ENCODE results near the gene GM2A.
"Not testable (repeated sequence)": the region's sequence is repeated elsewhere in the genome, so short reads cannot be mapped to it uniquely, and the experiment has no call there.

The GM2A gene

DNA sequence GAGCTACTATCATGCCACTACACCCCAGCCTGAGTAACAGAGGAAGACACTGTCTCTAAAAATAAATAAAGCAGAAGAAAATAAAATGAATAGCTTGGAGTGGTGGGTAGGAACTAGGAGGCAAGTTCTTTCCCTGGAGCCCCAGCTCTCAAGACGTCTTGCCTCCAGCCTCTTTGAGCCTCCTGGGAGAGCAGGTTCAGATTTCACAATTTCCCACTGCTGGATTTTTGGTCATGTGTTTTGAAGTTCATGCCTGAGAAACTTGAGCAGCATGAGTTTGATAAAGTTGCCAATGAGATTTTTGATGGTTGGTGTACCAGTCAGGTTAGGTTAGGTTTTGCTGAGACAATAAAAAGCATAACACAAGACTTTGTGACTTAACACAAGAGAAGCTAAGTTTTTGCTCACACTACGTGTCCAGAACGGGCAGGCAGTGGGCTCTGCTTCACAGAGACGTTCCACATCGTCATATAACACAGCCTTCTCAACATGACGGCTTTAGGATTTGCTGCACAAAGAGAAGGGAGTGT, 25.0 kb upstream of the GM2A start:
- no peak for DNase-seq (ENCODE audit: low read depth, low spot score)

DNA sequence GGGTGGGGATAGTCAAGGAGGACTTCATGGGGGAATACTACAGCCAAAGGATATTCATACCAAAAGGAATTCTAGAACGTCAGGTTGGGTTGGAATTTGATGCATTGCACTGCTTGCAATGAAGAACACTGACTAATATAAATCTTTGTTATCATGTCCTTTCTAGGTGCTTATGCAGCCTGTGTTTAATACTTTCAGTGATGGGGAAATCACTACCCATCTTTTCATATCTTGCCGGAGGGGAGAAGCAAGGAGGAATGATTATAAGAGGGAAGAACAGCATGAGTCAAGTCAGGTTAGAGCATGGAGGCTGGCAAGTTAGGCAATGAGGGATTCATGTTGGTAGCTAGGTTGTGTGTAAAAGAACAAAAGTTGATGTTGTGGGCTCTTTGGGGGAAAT, 24.0 kb upstream of the GM2A start:
- no peak for DNase-seq (ENCODE audit: low read depth, low spot score)

DNA sequence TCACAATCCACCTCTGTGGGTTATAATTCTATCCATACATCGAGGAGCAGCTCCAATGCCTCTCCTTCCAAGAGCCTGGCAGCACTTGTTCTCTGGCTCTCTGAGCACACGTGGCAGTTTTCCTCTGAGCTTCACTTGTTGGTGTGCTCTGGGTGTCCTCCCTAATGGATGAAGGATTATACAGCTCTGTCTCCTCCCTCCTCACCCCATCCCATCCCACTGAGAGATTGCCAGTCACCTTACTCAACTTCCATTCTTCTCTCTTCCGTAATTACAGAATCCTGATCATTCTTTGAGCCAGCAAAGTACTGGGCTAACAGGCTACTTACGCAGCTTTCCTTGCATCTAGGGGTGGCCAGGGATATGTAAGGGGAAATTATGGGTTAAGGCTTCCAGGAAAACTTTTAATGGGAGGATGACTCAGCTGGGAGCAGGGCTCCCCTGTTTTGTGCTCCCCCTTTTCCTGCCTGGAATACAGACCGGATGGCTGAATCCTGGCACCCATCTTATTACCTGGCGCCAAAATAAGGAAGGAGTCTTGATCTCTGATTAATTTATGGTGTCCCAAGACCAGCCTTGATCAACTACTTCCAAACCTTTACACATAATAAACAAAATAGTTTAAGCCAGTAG, 22.8 kb upstream of the GM2A start:
- no peak for DNase-seq (ENCODE audit: low read depth, low spot score)

DNA sequence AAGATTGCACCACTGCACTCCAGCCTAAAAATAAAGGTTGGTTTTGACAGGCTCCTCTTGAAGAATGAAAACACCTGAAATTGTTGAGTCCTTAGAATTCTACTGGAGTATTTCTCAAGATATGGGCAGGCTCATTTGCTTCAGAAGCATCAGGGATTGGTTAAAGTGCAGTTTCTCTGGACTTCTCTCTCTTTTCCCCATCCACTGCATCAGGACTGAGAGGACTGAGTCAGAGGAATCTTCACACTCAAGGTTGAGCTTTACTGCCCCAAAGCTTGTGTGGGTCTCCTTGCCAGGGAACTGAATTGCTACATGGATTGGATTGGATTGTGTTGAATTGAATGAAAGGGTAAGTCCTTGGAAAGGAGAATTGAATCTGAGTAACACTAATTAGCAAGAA, 21.6 kb upstream of the GM2A start:
- DNase-seq (ENCODE audit: low read depth, low spot score), result no peak

DNA sequence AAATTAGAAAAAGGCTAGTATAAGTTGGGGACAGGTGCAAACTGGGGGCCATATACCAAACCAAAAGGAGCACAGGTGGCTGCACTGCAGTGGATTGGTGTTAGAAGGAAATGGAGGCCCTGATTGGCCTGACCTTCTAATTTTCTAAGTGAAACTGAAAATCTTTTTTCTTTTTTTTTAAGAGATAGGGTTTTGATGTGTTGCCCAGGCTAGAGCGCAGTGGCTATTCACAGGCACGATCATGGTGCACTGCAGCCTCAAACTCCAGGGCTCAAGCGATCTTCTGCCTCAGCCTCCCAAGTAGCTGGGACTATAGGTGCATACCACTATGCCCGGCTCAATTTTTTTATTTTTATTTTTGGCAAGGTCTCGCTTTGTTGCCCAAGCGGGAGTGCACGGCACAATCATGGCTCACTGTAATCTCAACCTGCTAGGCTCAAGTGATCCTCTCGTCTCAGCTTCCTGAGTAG, 19.3 kb upstream of the GM2A start:
- no peak for DNase-seq (ENCODE audit: low read depth, low spot score)

DNA sequence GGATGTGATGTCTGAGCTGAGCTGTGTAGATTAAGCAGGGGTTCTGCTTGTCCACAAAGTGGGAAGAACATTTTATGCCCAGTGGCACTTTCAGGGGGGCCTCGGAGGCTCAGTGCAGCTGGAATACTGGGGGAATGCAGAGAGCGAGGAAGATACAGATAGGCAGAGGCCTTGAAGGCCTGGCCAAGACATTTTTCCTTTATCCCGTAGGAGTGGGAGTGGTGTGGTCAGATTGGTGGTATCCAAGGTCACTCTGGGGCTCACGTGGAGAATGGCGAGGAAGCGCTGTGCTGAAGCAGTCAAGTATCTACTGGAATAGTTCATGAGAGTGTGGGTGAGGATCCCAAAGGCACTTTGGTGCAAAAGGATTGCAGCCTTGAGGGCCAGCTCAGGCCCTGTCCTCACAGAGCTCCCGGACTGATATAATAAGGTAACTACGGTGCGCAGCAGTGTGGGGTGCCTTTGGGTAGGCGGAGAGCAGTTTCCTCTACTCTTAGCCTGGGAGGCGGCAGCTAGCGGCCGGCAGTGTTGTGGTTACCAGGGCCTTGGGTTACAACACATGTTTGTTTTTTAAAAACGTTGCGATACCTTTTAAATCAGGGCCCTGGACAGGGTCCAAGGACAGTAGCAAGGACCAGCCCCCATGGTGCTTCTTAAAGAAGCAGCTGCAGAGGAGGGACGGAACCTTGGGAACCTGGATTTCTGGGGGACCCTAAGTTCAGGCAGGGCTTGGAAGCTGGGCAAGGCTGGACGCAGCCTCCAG, 18.3 kb upstream of the GM2A start:
- no peak for DNase-seq (ENCODE audit: low read depth, low spot score)

DNA sequence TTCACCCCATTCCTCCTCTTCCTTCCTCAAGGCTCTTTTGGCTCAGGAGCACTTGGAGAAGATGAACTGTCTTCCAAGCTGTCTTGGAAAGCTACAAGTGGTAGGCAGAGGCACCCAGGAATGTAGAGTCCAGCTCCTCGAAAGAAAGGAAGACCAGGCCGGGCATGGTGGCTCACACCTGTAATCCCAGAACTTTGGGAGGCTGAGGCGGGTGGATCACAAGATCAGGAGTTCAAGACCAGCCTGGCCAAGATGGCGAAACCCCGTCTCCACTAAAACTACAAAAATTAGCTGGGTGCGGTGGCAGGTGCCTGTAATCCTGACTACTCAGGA, 17.8 kb upstream of the GM2A start:
- DNase-seq (ENCODE audit: low read depth, low spot score), result not testable (repeated sequence)

DNA sequence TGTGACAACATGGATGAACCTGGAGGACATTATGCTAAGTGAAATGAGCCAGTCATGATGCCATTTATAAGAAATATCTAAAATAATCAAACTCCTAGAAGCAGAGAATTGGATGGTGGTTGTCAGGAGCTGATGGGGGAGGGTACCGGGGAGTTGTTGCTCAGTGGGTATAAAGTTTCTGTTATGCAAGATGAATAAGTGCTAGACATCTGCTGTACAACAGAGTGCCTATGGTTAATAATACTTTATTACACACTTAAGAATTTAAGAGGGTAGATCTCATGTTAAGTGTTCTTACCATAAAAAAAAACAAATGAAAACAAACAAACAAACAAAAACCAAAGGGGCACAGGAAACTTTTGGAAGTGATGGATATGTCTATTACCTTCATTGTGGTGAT, 16.1 kb upstream of the GM2A start:
- DNase-seq (ENCODE audit: low read depth, low spot score), result no peak

DNA sequence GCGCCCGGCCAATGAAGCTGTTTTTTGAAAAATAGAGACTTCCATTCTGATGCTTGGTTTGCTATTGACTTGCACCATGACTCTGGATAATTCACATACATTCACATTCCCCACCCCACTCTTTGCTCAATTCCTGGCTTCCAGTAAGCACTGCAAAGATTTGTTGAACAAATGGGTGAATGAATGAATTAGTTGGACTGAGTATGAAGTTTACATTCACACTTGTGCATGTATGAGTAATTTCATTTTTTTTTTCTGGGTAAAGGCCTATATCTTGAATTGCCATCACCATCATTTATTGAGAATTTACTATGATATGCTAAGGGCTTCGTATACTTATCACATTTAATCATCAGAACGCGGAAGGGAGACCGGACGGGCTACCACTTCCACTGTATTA, 15.3 kb upstream of the GM2A start:
- no peak for DNase-seq (ENCODE audit: low read depth, low spot score)

DNA sequence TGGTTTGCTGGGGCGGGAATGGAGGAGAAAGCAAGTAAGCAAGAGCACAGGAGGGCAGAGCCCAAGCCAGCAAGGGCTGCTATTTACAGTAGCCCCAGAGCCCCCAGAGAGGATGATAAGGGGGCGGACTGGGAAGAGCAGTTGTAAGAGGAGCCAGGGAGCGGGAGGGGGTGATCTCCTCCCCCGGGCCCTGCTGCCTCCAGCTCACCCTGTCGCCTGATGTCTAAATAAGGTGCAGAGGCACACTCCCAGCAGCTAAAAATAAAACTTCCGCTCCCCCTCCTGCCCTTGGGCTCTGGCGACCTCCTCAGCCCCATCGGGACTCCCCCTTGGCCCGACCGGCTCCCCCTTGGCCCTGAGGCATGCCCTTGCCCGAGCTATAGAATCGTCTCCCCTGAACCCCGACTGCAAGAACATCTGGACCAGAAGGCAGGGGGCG, 14.7 kb upstream of the GM2A start:
- no peak for DNase-seq (ENCODE audit: low read depth, low spot score)

DNA sequence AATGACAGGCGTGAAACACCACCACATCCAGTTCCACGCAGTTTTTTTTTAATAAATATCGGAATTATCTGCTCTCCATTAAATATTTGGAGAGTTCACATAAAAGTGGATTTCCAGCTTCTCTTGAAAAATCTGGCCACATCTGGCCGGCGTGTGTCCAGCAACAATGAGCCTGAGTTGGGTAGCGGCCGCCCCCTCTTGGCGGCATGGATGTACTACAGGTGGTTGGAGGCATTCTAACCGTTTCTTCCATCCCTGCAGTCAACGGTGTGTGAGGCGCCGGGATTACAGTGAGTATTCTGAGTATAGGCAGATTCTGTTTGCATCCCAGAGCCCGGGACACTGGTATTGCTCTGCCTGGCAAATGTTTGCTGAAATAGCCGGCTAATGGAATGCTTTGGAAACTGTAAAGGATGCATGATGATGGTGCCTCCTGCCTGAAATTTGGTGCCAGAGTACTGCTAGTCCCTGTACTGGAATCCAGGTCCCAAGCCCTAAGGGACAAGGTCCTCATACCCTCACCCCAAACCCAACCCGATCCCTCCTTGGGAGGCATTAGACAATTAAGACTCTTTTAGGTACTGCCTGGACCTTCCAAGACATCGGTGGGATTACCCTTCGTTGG, 13.6 kb upstream of the GM2A start:
- DNase-seq (ENCODE audit: low read depth, low spot score), result no peak

DNA sequence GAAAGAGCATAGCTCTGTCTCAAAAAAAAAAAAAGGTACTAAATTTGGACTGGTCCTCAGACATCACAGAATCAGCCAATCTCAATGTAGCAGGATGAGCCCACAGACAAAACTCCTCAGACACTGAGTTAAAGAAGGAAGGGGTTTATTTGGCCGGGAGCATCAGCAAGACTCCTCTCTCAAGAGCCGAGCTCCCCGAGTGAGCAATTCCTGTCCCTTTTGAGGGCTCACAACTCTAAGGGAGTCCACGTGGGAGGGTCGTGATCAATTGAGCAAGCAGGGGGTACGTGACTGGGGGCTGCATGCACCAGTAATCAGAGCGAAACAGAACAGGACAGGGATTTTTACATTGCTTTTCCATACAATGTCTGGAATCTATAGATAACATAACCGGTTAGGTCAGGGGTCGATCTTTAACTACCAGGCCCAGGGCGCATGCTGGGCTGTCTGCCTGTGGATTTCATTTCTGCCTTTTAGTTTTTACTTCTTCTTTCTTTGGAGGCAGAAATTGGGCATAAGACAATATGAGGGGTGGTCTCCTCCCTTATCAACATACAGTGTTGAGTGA, 12.6 kb upstream of the GM2A start:
- DNase-seq (ENCODE audit: low read depth, low spot score), result not testable (repeated sequence)

DNA sequence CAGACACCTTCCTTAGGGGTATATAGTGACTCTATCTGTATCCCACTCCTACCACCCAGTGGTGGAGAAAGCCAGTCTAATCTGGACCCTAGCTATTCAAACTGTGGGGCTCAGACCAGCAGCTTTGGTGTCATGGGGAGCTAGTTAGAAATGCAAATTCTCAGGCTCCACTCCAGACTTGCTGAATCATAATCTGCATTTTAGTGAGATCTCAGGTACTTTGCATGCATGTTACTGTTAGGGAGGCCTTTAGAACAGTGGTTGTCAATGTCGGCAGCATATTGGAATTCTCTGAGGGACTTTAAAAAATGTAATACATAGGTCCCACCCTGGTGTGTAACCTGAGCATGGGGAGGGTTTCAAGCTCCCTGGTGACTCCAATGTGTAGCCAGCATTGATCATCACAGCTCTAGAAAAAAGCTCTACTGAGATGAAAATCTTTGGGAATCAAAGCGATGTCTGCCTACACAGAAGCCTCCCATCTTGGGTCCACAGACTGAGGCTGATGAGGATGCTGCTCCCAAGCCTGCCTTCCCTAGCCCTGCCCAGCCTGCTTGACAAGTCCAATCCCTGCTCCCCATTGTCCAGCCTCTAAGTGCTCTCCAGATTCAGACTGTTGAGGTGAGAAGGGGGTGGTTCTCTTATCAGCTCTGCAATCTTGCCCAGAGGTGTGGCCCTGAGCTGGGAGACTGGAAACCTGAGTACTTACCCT, 11.9 kb upstream of the GM2A start:
- no peak for DNase-seq (ENCODE audit: low read depth, low spot score)

DNA sequence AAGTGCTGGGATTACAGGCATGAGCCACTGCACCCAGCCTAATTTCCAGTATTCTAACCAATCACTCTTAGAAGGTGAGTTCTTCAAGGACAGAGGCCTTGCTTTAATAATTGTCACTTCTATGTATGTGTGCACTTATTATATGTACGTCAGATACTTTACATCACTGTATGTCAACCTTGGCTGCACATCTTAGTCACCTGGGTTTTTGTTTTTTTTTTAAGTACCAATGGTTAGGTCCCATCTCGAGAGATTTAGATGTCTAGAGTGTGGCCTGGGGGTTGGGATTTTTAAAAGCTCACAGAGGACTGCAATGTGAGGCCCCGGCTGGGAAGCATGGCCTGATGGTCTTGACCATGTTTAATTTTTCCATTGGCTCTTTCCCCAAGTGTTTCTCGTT, 9.9 kb upstream of the GM2A start:
- DNase-seq (ENCODE audit: low read depth, low spot score), result no peak

DNA sequence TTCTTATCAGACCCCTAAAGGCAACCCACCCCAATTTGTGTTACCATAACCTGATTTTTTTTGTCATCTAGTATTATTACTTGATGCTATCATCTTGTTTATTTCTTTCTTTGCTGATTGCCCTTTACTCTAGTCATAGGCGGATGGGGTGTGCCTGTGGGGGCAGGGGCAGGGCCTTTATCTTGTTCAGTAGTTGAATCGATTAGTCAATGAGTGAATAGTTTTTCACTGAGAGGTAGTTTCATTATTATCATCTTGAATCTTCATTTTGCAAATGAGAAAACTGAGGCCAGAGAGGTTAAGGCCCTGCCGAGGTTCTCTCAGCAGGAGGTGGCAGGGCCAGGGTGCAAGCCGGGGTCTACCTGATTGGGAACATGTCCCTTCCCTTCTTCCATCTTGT, 9.4 kb upstream of the GM2A start:
- no peak for DNase-seq (ENCODE audit: low read depth, low spot score)

DNA sequence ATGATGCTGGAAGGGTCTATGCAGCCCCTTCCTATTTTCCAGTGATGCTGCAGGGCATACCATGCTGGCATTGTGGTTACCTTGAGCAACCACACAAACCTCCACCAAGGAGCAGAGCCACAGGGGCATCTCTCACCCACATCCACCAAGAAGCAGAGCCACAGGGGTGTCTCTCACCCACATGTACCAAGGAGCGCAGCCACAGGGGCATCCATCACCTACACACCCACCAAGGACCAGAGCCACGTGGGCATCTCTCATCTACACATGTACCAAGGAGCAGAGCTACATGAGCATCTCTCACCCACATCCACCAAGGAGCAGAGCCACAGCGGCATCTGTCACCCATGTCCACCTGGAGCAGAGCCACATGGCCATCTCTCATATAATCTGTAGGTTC, 8.8 kb upstream of the GM2A start:
- no peak for DNase-seq (ENCODE audit: low read depth, low spot score)

DNA sequence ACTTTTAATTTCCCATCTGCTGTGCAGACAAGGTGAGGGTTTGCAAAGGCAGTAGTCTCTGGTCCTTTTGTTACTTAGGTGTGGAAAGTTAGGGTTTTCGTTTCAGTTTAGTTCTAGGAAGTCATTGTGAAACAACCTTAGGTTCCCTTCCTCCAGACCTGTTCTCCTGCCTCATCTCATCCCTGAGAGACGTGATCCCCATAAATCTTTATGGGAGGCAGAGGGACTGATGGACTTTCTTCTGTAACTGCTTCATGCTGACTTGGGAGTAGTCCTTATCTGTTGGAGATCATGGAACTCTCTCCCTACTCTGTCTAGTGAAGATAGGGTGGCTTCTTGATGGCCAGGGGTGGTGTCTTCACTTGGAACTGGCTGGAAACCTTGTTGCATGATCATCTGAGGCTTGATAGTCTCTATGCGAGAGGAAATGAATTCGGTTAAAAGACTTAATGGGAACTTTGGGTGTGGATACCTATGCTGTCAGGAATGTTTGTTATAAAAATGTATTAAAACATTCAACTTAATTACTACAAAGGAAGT, 7.2 kb upstream of the GM2A start:
- DNase-seq (ENCODE audit: low read depth, low spot score), result no peak

DNA sequence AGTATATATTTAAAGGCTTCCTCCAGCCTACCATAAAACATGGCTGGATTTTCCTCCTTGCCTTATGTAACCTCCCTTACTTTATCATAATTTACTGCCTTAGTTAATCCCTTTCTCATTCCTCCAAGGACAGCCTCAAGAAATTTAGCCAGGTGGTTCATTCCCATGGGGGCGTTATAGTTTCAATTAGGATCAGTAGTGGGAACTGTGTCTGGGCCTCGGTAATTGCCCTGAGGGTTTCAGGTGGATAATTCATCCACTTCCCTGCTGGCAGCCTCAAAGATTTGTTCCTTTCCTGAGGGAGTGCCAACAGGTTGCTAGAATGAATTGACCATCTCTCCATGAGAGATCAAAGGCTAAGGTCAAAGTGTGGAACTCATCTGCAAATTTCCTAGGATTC, 4.3 kb upstream of the GM2A start:
- no peak for DNase-seq (ENCODE audit: low read depth, low spot score)

DNA sequence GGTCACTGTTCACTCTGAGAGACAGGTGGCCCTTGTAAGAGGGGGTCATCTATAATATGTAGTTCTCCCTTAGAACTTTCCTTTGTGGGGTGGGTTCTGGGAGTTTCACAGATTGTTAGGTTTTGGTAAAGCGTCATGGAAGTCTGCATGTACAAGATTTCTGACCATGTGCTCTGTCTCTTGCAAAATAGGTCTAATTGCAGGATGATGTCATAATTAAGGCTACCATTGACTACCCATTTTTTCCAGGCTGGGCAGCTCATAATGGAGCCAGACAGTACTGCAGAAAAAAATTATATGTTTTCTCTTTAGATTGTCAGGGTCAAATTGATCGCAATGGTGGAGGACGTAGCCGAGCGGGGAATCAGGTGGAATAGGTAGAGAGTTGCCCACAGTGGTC, 3.7 kb upstream of the GM2A start:
- DNase-seq (ENCODE audit: low read depth, low spot score), result no peak

DNA sequence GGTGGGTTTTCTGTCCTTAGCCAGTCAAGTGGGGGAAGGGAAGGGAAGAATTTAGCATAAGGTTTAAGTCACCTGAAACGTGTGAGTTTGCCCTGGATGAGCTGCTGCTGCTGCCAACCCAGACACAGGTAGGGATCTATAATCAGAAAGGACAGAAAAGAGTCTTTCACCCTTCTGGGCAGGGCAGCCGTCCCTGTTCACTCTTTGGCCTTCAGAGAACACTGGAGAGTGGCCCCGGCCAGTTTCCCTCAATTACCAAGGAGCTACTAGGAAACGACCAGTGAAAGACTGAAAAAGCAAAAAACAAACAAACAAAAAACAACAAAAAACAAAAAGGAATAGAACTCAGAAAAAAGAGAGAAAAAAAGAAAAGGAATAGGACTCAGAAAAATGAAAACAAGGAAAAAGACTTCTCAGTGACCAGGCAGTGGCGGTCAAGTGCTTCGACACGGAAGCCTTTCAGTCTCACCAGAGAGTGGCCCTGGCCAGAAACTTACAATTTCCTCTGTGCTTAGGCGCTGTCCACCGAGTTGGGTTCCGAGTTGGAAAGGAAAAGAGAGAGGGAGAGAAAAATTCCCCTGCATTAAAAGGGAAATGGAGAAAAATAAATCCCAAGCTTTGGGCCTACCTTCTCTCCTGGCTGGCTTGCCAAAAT, 2.5 kb upstream of the GM2A start:
- no peak for DNase-seq (ENCODE audit: low read depth, low spot score)

DNA sequence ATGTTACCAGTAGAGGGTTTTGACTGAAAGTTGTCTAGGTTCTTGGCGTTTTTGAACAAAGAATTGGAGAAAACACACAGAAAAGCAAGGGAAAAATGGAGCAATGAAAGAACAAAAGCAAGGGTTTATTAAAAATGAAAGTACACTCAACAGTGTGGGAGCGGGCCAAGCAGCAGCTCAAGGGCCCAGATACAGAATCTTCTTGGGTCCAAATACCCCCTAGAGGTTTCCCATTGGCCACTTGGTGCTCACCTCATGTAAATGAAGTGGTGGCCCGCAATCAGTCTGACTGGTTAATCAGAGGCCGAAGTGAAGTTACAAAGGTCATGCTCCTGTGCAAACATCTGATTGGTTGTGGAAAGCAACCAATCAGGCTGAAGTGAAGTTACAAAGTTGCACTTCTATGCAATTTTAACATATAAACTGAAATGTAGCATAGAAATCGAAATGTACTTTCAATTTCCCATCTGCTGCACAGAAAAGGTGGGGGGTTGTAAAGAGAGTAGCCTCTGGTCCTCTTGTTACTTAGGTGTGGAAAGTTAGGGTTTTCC, 1.9 kb upstream of the GM2A start:
- DNase-seq (ENCODE audit: low read depth, low spot score), result no peak
